Endothelial cell of umbilical vein (primary cell): ENCODE data around the gene FOXJ1. TPM values are rescaled to one million over a fixed set of nuclear protein-coding genes. Genes with fewer than 3 reads are reported as not detected.

ENCODE experiments used
- BruUV-seq: library from RNA; stranded (reverse); fragments of 400-500 nt; replicated peaks from 2 replicates; lab custom pipeline; 2021; lab: Mats Ljungman, UMichigan
- CTCF ChIA-PET: fragments of 300-600, 350-600 bp; sonication (Branson Sonifier 250); formaldehyde crosslinking; loops from one replicate; lab custom pipeline; 2021; ENCODE audit warnings: antibody characterized with exemption, inconsistent platforms; lab: Charles Lee
- POLR2A ChIA-PET: fragments of 300-600, 350-600 bp; sonication (Branson Sonifier 250); formaldehyde crosslinking; loops from one replicate; lab custom pipeline; 2021; ENCODE audit warnings: antibody characterized with exemption, inconsistent platforms; lab: Charles Lee
- DNase-seq: peaks from one replicate; pipeline ENCODE4 v3.0.0-alpha.2; 2011; ENCODE audit warnings: low read depth, low spot score
- FAIRE-seq: peaks from 2 replicates; lab custom pipeline; 2011; peaks lifted over from hg19 to GRCh38; lab: Jason Lieb, UNC
- H2AFZ ChIP-seq: 2 replicates; pipeline ENCODE4 v1.6.0; 2012; ENCODE audit warnings: low read depth, low read length, control low read depth, inconsistent platforms
- H3K27ac ChIP-seq: 2 replicates; pipeline ENCODE4 v1.5.1; 2011; ENCODE audit warnings: low read depth, mild to moderate bottlenecking, control low read depth, low read length, moderate library complexity; ENCODE audit not compliant: insufficient read depth
- H3K27me3 ChIP-seq, 2 experiments: 2 replicates each; pipeline versions ENCODE4 v1.6.0 to v1.6.1; 2011; ENCODE audit warnings: low read length in 2 of 2, mixed read lengths in 1 of 2; ENCODE audit not compliant: control insufficient read depth in 2 of 2, insufficient read depth in 2 of 2
- H3K36me3 ChIP-seq, 2 experiments: 2 replicates in 1 of 2; 3 replicates in 1 of 2; pipeline ENCODE4 v1.5.1; 2011; ENCODE audit warnings: low read length in 2 of 2, mild to moderate bottlenecking in 1 of 2, moderate library complexity in 1 of 2; ENCODE audit not compliant: control insufficient read depth in 2 of 2, insufficient read depth in 2 of 2; ENCODE audit errors: extremely low read depth in 1 of 2
- H3K4me1 ChIP-seq: 3 replicates; pipeline ENCODE4 v1.5.1; 2011; ENCODE audit warnings: mild to moderate bottlenecking, low read length; ENCODE audit not compliant: control insufficient read depth, insufficient read depth; ENCODE audit errors: extremely low read depth
- H3K4me2 ChIP-seq: 2 replicates; pipeline ENCODE4 v1.6.1; 2011; ENCODE audit warnings: low read length, control low read depth, mixed read lengths; ENCODE audit not compliant: insufficient read depth
- H3K4me3 ChIP-seq, 3 experiments: fragments of 200-600 bp in 1 of 3; sonication (generic), shearing (Covaris generic) in 1 of 3; replicated peaks in 1 of 3; 2 replicates each; pipeline ENCODE4 v1.5.1; 2011 to 2016; ENCODE audit warnings: control low read depth in 3 of 3, low read length in 3 of 3, mild to moderate bottlenecking in 2 of 3, inconsistent platforms in 1 of 3, low read depth in 1 of 3, moderate library complexity in 1 of 3; ENCODE audit not compliant: insufficient read depth in 1 of 3
- H3K79me2 ChIP-seq: 2 replicates; pipeline ENCODE4 v1.6.0; 2012; ENCODE audit warnings: low read length, inconsistent platforms; ENCODE audit not compliant: control insufficient read depth, insufficient read depth
- H3K9ac ChIP-seq: replicated peaks from 2 replicates; pipeline ENCODE3; 2011; ENCODE audit warnings: low read length, control low read depth; ENCODE audit not compliant: insufficient read depth; ENCODE audit errors: extremely low read depth
- H3K9me1 ChIP-seq: replicated peaks from 3 replicates; pipeline ENCODE4 v1.6.0; 2011; ENCODE audit warnings: mild to moderate bottlenecking, low read length; ENCODE audit not compliant: control insufficient read depth, insufficient read depth; ENCODE audit errors: extremely low read depth
- H3K9me3 ChIP-seq: replicated peaks from 2 replicates; pipeline ENCODE4 v1.5.1; 2012; ENCODE audit warnings: low read length, inconsistent platforms; ENCODE audit not compliant: control insufficient read depth, insufficient read depth
- H4K20me1 ChIP-seq: replicated peaks from 2 replicates; pipeline ENCODE3; 2011; ENCODE audit warnings: mild to moderate bottlenecking, low read length; ENCODE audit not compliant: control insufficient read depth, insufficient read depth; ENCODE audit errors: extremely low read depth
- CTCF ChIP-seq, 2 donors: IDR thresholded peaks; 1 replicate in 1 of 2; 2 replicates in 1 of 2; pipeline ENCODE4 v1.5.1; 2011; ENCODE audit warnings: low read length in 2 of 2, mild to moderate bottlenecking in 2 of 2, moderate library complexity in 2 of 2, control low read depth in 1 of 2, inconsistent platforms in 1 of 2, low read depth in 1 of 2; ENCODE audit not compliant: insufficient read depth in 1 of 2; ENCODE audit errors: extremely low read depth in 1 of 2
- EZH2 ChIP-seq: IDR thresholded peaks from 2 replicates; pipeline ENCODE4 v1.6.1; 2012; ENCODE audit warnings: borderline replicate concordance, low read depth, mild to moderate bottlenecking, moderate library complexity, low read length, inconsistent platforms; ENCODE audit not compliant: severe bottlenecking
- FOS ChIP-seq: IDR thresholded peaks from 2 replicates; pipeline ENCODE4 v1.6.1; 2011; ENCODE audit warnings: mild to moderate bottlenecking, low read length, moderate library complexity, borderline replicate concordance; ENCODE audit not compliant: insufficient read depth
- GATA2 ChIP-seq: IDR thresholded peaks from 2 replicates; pipeline ENCODE4 v1.7.0; 2011; ENCODE audit warnings: low read depth, mild to moderate bottlenecking, moderate library complexity, mixed read lengths, low read length; ENCODE audit not compliant: insufficient read length, insufficient read depth
- JUN ChIP-seq: IDR thresholded peaks from 2 replicates; pipeline ENCODE4 v1.6.1; 2011; ENCODE audit warnings: borderline replicate concordance, low read depth; ENCODE audit not compliant: insufficient read length, insufficient read depth
- MAX ChIP-seq: IDR thresholded peaks from 2 replicates; pipeline ENCODE4 v1.6.1; 2011; ENCODE audit not compliant: insufficient read depth, insufficient read length
- MYC ChIP-seq: IDR thresholded peaks from one replicate; pipeline ENCODE4 v1.6.1; 2011; ENCODE audit warnings: mild to moderate bottlenecking, low read depth, low read length
- POLR2A ChIP-seq: IDR thresholded peaks from 2 replicates; pipeline ENCODE4 v1.6.1; 2012; ENCODE audit warnings: low read depth, mild to moderate bottlenecking, control low read depth, low read length
- POLR2AphosphoS5 ChIP-seq: IDR thresholded peaks from 2 replicates; pipeline ENCODE4 v1.6.1; 2012; ENCODE audit warnings: low read depth, mild to moderate bottlenecking, control low read depth, low read length, moderate library complexity; ENCODE audit not compliant: insufficient read depth
- dilution Hi-C: fragments of 300-500 bp; cut with MboI; formaldehyde crosslinking; loops from one replicate; pipeline ENCODE4 v1.15.0; 2019; ENCODE audit warnings: low sequenced_read_pairs; ENCODE audit not compliant: extremely low pct_ligation_motif_present
- intact Hi-C: fragments of 100-400 bp; cut with micrococcal nuclease; formaldehyde crosslinking; loops from one replicate; pipeline ENCODE4 v1.10.0; 2022
- polyA plus RNA-seq, 4 experiments: library from polyadenylated mRNA; depleted of rRNA in 3 of 4; stranded (reverse) in 3 of 4; unstranded in 1 of 4; fragments of >200 nt; gene quantifications; 2 replicates each; pipeline versions ENCODE4 v1.2.1 to v1.2.3, GENCODE V29; 2011 to 2012; ENCODE audit warnings: missing spikeins in 1 of 4
- total RNA-seq: library from RNA; stranded (reverse); gene quantifications from 2 replicates; pipeline ENCODE4 v1.2.3, GENCODE V29; 2021

The FOXJ1 gene
- total and polyA plus RNA-seq, 2 donors (not counting 3 experiments of a cell fraction or from before 2014, with no cell fraction given) = not detected

GRCh38 chr17:76088041-76088867 is 52.8 kb downstream of the FOXJ1 start:
- POLR2A ChIA-PET = no interaction called here
- Histone ChIP-seq H3K4me2 (no peak overlapping the region), H4K20me1 (no peaks in the 10 kb centered on the region), H3K27me3 (no peaks in the 10 kb centered on the region), H3K27ac (no peak overlapping the region), H3K9ac (no peak overlapping the region), H3K79me2 (no peaks in the 10 kb centered on the region), H2AFZ (no peak overlapping the region), H3K4me3 (no peak overlapping the region), H3K4me1 (peaks cover 10% of the 10 kb centered on the region), H3K9me1 (no peaks in the 10 kb centered on the region), H3K9me3 (no peaks in the 10 kb centered on the region), H3K36me3 (peaks cover 6 to 72% of the 10 kb centered on the region in 2 experiments)
- FAIRE-seq (no peak), DNase-seq (no peak)
- intact Hi-C loops = no loop called here
- BruUV-seq = no TSS peak
- dilution Hi-C loops = no loop called here
- TF ChIP-seq POLR2A (no peak), MYC (no peak), POLR2AphosphoS5 (no peak), FOS (no peak), JUN (no peak), CTCF (IDR thresholded peaks at IDR 0.05; ENCODE audit: extremely low read depth in 1 of 2, insufficient read depth in 1 of 2, low read depth in 1 of 2, low read length in 2 of 2) (no peak), GATA2 (no peak), MAX (no peak), EZH2 (no peak)
- CTCF ChIA-PET = interaction anchor here (1.1 kb wide), 1 partner anchor 74 kb away, joined by 3 read pairs; no protein-coding TSS in a partner anchor
